ENCODE results near the gene YEATS4.

The YEATS4 gene

GRCh38 chr12:69351462-69352236 lies 7.9 kb upstream of the YEATS4 start:
- DNase-seq (ENCODE audit: low spot score) = no peak
- no CpG with 5 or more reads among the region's 2 CpGs for WGBS, 2 donors (ENCODE audit: extremely low coverage in 2 of 2, insufficient read length in 2 of 2, insufficient replicate concordance in 1 of 2)

GRCh38 chr12:69352904-69353303 lies 6.6 kb upstream of the YEATS4 start:
- no peak overlapping the region for H2AK5ac ChIP-seq (ENCODE audit: low read depth, low read length)
- no peak overlapping the region for H4K8ac ChIP-seq (ENCODE audit: low read depth, low read length)
- no peak overlapping the region for H3K18ac ChIP-seq (ENCODE audit: low read length)
- no peaks in the 10 kb centered on the region for H3K79me1 ChIP-seq (ENCODE audit: low read depth, low read length)
- no peak overlapping the region for H3K27ac ChIP-seq (replicated peaks; ENCODE audit: low read length)
- H3K9me3 ChIP-seq (replicated peaks in 1 of 2; ENCODE audit: control insufficient read depth in 2 of 2, insufficient read depth in 1 of 2, low read depth in 1 of 2, low read length in 2 of 2) = no peaks in the 10 kb centered on the region
- no CpG with 5 or more reads among the region's 5 CpGs for WGBS, 2 donors (ENCODE audit: extremely low coverage in 2 of 2, insufficient read length in 2 of 2, insufficient replicate concordance in 1 of 2)
- no peak overlapping the region for H3K4me2 ChIP-seq (ENCODE audit: insufficient read depth, low read length, poor library complexity, severe bottlenecking)
- DNase-seq (ENCODE audit: low spot score) = no peak
- no peak overlapping the region for H3K23ac ChIP-seq (ENCODE audit: low read depth, low read length, poor library complexity)
- peaks cover 0 to 9% of the 10 kb centered on the region in 2 donors for H3K4me1 ChIP-seq (ENCODE audit: control insufficient read depth in 2 of 2, insufficient read depth in 1 of 2, low read depth in 1 of 2, low read length in 2 of 2)
- H3K14ac ChIP-seq (ENCODE audit: low read length) = no peak overlapping the region
- H3K4ac ChIP-seq (ENCODE audit: low read length) = no peak overlapping the region
- H3K36me3 ChIP-seq (replicated peaks in 1 of 2; ENCODE audit: control insufficient read depth in 2 of 2, insufficient read depth in 2 of 2, low read length in 2 of 2) = no peaks in the 10 kb centered on the region
- H2BK15ac ChIP-seq (ENCODE audit: low read length) = no peak overlapping the region
- H4K91ac ChIP-seq (ENCODE audit: low read depth, low read length, poor library complexity) = no peak overlapping the region
- H3K4me3 ChIP-seq (ENCODE audit: low read length in 2 of 2) = no peak overlapping the region
- no peak overlapping the region for H2BK12ac ChIP-seq (ENCODE audit: low read length)
- H2BK120ac ChIP-seq (ENCODE audit: low read depth, low read length) = no peak overlapping the region
- no peak overlapping the region for H2BK5ac ChIP-seq (ENCODE audit: low read length)
- no peak overlapping the region for H3K9ac ChIP-seq (ENCODE audit: low read depth, low read length, poor library complexity)
- no peaks in the 10 kb centered on the region for H3K27me3 ChIP-seq (ENCODE audit: control insufficient read depth in 3 of 3, insufficient read depth in 3 of 3, low read depth in 1 of 3, low read length in 3 of 3)
- no peak overlapping the region for H2AFZ ChIP-seq (ENCODE audit: low read length)

More at GRCh38 chr12:69351462-69352236, 7.9 kb upstream of the YEATS4 start:
- Histone ChIP-seq H3K36me3 (replicated peaks in 1 of 2; ENCODE audit: control insufficient read depth in 2 of 2, insufficient read depth in 2 of 2, low read length in 2 of 2) (no peaks in the 10 kb centered on the region), H3K4me1 (ENCODE audit: control insufficient read depth in 2 of 2, insufficient read depth in 1 of 2, low read depth in 1 of 2, low read length in 2 of 2) (peaks cover 0 to 8% of the 10 kb centered on the region in 2 donors), H4K91ac (ENCODE audit: low read depth, low read length, poor library complexity) (no peak overlapping the region), H3K27ac (replicated peaks; ENCODE audit: low read length) (no peak overlapping the region), H2BK15ac (ENCODE audit: low read length) (no peak overlapping the region), H2AK5ac (ENCODE audit: low read depth, low read length) (no peak overlapping the region), H3K4me2 (ENCODE audit: insufficient read depth, low read length, poor library complexity, severe bottlenecking) (no peak overlapping the region), H3K79me1 (ENCODE audit: low read depth, low read length) (no peaks in the 10 kb centered on the region), H3K9ac (ENCODE audit: low read depth, low read length, poor library complexity) (no peak overlapping the region), H3K14ac (ENCODE audit: low read length) (no peak overlapping the region), H3K23ac (ENCODE audit: low read depth, low read length, poor library complexity) (no peak overlapping the region), H3K18ac (ENCODE audit: low read length) (no peak overlapping the region), H2AFZ (ENCODE audit: low read length) (no peak overlapping the region), H3K9me3 (replicated peaks in 1 of 2; ENCODE audit: control insufficient read depth in 2 of 2, insufficient read depth in 1 of 2, low read depth in 1 of 2, low read length in 2 of 2) (no peaks in the 10 kb centered on the region), H3K4me3 (ENCODE audit: low read length in 2 of 2) (no peak overlapping the region), H2BK120ac (ENCODE audit: low read depth, low read length) (no peak overlapping the region), H3K27me3 (ENCODE audit: control insufficient read depth in 3 of 3, insufficient read depth in 3 of 3, low read depth in 1 of 3, low read length in 3 of 3) (no peaks in the 10 kb centered on the region), H2BK5ac (ENCODE audit: low read length) (no peak overlapping the region), H3K4ac (ENCODE audit: low read length) (no peak overlapping the region), H4K8ac (ENCODE audit: low read depth, low read length) (no peak overlapping the region), H2BK12ac (ENCODE audit: low read length) (no peak overlapping the region)

- Histone ChIP-seq H3K18ac (ENCODE audit: low read length) (no peak overlapping the region), H2AFZ (ENCODE audit: low read length) (no peak overlapping the region), H3K36me3 (replicated peaks in 1 of 2; ENCODE audit: control insufficient read depth in 2 of 2, insufficient read depth in 2 of 2, low read length in 2 of 2) (no peaks in the 10 kb centered on the region), H2BK15ac (ENCODE audit: low read length) (no peak overlapping the region), H4K8ac (ENCODE audit: low read depth, low read length) (no peak overlapping the region), H3K4ac (ENCODE audit: low read length) (no peak overlapping the region), H2AK5ac (ENCODE audit: low read depth, low read length) (no peak overlapping the region), H3K9me3 (replicated peaks in 1 of 2; ENCODE audit: control insufficient read depth in 2 of 2, insufficient read depth in 1 of 2, low read depth in 1 of 2, low read length in 2 of 2) (no peaks in the 10 kb centered on the region), H3K4me2 (ENCODE audit: insufficient read depth, low read length, poor library complexity, severe bottlenecking) (no peak overlapping the region), H3K9ac (ENCODE audit: low read depth, low read length, poor library complexity) (no peak overlapping the region), H3K4me1 (ENCODE audit: control insufficient read depth in 2 of 2, insufficient read depth in 1 of 2, low read depth in 1 of 2, low read length in 2 of 2) (peaks cover 2 to 6% of the 10 kb centered on the region in 2 donors), H3K14ac (ENCODE audit: low read length) (no peak overlapping the region), H3K79me1 (ENCODE audit: low read depth, low read length) (no peaks in the 10 kb centered on the region), H4K91ac (ENCODE audit: low read depth, low read length, poor library complexity) (no peak overlapping the region), H3K23ac (ENCODE audit: low read depth, low read length, poor library complexity) (no peak overlapping the region), H2BK120ac (ENCODE audit: low read depth, low read length) (no peak overlapping the region), H3K4me3 (ENCODE audit: low read length in 2 of 2) (no peak overlapping the region), H3K27ac (replicated peaks; ENCODE audit: low read length) (no peak overlapping the region), H3K27me3 (ENCODE audit: control insufficient read depth in 3 of 3, insufficient read depth in 3 of 3, low read depth in 1 of 3, low read length in 3 of 3) (no peaks in the 10 kb centered on the region), H2BK5ac (ENCODE audit: low read length) (no peak overlapping the region), H2BK12ac (ENCODE audit: low read length) (no peak overlapping the region)
- WGBS, 2 donors (ENCODE audit: extremely low coverage in 2 of 2, insufficient read length in 2 of 2, insufficient replicate concordance in 1 of 2) = no CpG with 5 or more reads among the region's 1 CpG
- DNase-seq (ENCODE audit: low spot score) = no peak
These were observed 5.4 kb upstream of the YEATS4 start for GRCh38 chr12:69354172-69354555.

- Histone ChIP-seq H4K8ac (ENCODE audit: low read depth, low read length) (no peak overlapping the region), H3K4me1 (ENCODE audit: control insufficient read depth in 2 of 2, insufficient read depth in 1 of 2, low read depth in 1 of 2, low read length in 2 of 2) (peaks cover 5 to 6% of the 10 kb centered on the region in 2 donors), H2BK120ac (ENCODE audit: low read depth, low read length) (no peak overlapping the region), H3K79me1 (ENCODE audit: low read depth, low read length) (peaks cover under 1% of the 10 kb centered on the region), H2BK5ac (ENCODE audit: low read length) (no peak overlapping the region), H3K27ac (replicated peaks; ENCODE audit: low read length) (no peak overlapping the region), H3K18ac (ENCODE audit: low read length) (no peak overlapping the region), H2AK5ac (ENCODE audit: low read depth, low read length) (no peak overlapping the region), H3K9me3 (replicated peaks in 1 of 2; ENCODE audit: control insufficient read depth in 2 of 2, insufficient read depth in 1 of 2, low read depth in 1 of 2, low read length in 2 of 2) (no peaks in the 10 kb centered on the region), H3K23ac (ENCODE audit: low read depth, low read length, poor library complexity) (no peak overlapping the region), H2AFZ (ENCODE audit: low read length) (peak overlapping the region; percentile 63), H3K4me3 (ENCODE audit: low read length in 2 of 2) (no peak overlapping the region), H2BK15ac (ENCODE audit: low read length) (no peak overlapping the region), H3K27me3 (ENCODE audit: control insufficient read depth in 3 of 3, insufficient read depth in 3 of 3, low read depth in 1 of 3, low read length in 3 of 3) (no peaks in the 10 kb centered on the region), H3K36me3 (replicated peaks in 1 of 2; ENCODE audit: control insufficient read depth in 2 of 2, insufficient read depth in 2 of 2, low read length in 2 of 2) (no peaks in the 10 kb centered on the region), H3K9ac (ENCODE audit: low read depth, low read length, poor library complexity) (no peak overlapping the region), H3K4ac (ENCODE audit: low read length) (no peak overlapping the region), H4K91ac (ENCODE audit: low read depth, low read length, poor library complexity) (no peak overlapping the region), H2BK12ac (ENCODE audit: low read length) (no peak overlapping the region), H3K14ac (ENCODE audit: low read length) (no peak overlapping the region), H3K4me2 (ENCODE audit: insufficient read depth, low read length, poor library complexity, severe bottlenecking) (no peak overlapping the region)
- no CpG with 5 or more reads among the region's 1 CpG for WGBS, 2 donors (ENCODE audit: extremely low coverage in 2 of 2, insufficient read length in 2 of 2, insufficient replicate concordance in 1 of 2)
- DNase-seq (ENCODE audit: low spot score) = no peak
These were observed 4.9 kb upstream of the YEATS4 start for GRCh38 chr12:69354556-69355187.

All from neuronal stem cell (in vitro differentiated cells).